Suppressor macrophage treated with lipopolysaccharide for 1 hour (primary cell): ENCODE results near the gene RBM23.
"Not testable (repeated sequence)": the region's sequence is repeated elsewhere in the genome, so short reads cannot be mapped to it uniquely, and the experiment has no call there.

Source experiments
- DNase-seq, 3 donors: peaks; one replicate each; pipeline ENCODE4 v3.0.0-alpha.2; 2020 to 2022

Gene RBM23

GRCh38 chr14:22918804-22919600, at the start of gene RBM23:
Gene RBM23 (minus strand): TSS chr14:22919149.
- peak; percentile 99 to 100 (median 100) for DNase-seq

- DNase-seq: no peak
These were observed 47.9 kb upstream of the RBM23 start for GRCh38 chr14:22966783-22967269.

GRCh38 chr14:22965916-22966782, 47.2 kb upstream of the RBM23 start:
- not testable (repeated sequence) for DNase-seq

- DNase-seq: no peak
These were observed 43.2 kb upstream of the RBM23 start for GRCh38 chr14:22962061-22962676.

DNA sequence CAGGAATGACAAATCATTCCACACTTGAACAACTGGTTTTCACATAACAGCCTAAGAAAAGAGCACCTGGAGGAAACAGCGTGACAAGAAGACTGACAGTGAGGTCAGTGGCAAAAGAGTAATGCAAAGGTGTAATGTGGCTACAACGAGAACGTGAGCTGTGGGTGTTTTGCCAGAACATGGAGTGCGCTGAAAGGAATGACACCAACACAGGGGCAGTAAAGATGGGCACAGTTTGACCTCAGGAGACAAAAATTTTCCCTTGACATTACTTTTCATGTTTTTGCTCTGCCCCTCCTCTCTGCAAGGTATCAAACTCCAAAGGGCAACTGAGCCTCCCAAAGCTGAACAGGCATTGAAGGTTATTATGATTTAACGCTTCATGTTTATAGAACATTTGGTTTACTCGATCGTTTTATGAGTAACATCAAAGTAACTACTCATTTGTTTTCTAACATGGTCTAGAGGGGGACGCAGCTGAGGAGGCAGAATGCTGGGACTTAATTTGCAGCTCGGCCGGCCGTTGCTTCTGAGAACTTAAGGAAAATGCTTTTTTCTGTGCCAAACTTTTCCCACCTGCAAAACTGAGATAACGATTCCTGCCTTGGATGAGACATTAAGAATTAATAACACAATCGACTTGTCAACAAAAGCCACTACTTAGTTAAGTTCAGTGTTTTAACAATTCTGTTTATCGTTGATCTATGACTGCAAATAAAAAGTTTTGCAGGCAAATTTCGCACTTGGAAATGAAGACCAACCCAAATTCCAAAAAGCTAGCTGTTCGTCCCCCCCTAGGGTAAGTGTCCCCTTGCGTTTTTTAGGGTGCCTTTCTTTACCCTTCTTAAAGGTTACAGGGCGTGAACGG, 37.0 kb upstream of the RBM23 start:
- DNase-seq: no peak

DNA sequence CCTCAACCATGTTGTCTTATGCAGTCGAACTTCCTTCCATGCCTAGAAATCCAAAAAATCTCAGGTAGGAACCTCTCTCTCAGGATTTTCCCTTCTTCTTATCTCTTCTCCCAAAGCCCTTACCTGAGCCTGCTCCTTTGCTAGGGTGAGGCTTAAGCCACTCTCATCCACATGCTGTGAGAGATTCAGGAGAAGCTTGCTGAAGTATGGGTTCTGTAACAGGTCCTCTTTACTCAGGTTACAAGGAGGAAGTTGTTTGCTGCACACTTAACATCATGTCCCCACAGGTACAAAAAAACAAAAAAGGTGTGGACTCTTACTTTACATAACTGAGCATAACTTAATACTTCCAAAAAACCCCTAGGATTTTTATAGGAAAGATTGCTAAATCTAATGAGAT, 33.5 kb upstream of the RBM23 start:
- DNase-seq: no peak

- peak; percentile 38 to 46 (median 43) for DNase-seq
These were observed 32.8 kb upstream of the RBM23 start for GRCh38 chr14:22951795-22952194.

- DNase-seq: no peak
These were observed 26.7 kb upstream of the RBM23 start for GRCh38 chr14:22945642-22946041.

GRCh38 chr14:22939684-22940083, 20.7 kb upstream of the RBM23 start:
- DNase-seq: no peak

- no peak for DNase-seq
These were observed 16.2 kb upstream of the RBM23 start for GRCh38 chr14:22935156-22935555.

DNA sequence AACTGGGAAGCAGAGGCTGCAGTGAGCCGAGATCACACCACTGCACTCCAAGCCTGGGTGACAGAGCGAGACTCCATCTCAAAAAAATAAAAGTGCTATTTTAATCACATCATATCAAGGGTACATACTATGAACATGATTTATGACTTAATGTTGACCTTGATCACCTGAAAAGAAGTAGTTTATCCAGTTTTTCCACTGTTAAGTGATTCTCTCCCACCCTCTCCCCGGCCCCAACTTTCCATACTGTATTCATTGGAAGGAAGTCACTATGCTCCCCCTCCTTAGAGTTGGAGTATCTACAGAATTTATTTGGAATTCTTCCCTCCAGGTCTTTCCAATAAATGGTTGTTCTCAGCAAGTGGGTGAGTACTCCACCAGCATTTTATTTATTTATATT, 13.2 kb upstream of the RBM23 start:
- no peak for DNase-seq

- no peak for DNase-seq
These were observed 11.0 kb upstream of the RBM23 start for GRCh38 chr14:22929961-22930364.

DNA sequence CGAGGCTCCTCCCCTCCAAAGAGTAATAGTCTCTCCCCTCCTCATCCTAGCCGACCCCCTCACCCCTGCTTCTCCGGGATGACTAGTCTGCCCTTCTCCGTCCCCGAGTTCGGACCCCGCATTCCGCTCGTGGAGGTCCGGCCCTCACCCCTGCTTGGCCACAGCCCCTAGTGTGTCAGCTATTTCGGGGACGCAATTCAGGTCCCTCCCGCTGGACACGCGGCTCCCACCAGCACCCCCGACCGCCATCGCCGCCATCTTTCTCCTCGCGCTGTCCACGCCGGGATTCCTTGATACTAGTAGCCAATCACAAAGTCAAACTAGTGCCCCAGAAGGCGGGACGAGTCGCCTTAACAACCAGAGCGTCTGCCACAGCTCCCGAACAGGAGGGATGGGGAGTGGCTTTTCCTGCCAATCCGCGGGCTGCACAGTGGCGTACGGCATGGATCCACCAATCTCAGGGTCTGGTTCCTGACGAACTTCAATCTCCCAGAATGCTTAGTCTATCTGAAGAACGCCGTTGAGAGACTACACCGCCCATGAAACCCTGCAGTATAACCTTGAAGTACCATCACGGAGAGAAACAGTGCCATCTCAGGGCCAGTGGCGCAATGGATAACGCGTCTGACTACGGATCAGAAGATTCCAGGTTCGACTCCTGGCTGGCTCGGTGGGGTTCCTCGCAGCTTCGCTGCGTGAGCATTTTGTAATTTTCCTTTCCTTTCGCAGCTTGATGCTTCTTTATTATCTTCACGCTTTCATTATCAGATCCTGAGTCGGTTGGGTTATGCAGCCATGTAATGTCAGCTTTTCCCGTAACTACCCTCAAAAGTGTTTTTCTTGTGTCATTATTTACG, 10.4 kb upstream of the RBM23 start, which contains the start of gene PRMT5:
Gene PRMT5, minus strand, starts transcription at position 273 of the 857 bp plus-strand sequence. Its CDS starts 15 bp downstream, at position 258.
- DNase-seq: peak; percentile 98 to 100 (median 99)

GRCh38 chr14:22928237-22929103, 9.5 kb upstream of the RBM23 start:
- no peak for DNase-seq

GRCh38 chr14:22926316-22926715, 7.4 kb upstream of the RBM23 start:
- no peak for DNase-seq

DNA sequence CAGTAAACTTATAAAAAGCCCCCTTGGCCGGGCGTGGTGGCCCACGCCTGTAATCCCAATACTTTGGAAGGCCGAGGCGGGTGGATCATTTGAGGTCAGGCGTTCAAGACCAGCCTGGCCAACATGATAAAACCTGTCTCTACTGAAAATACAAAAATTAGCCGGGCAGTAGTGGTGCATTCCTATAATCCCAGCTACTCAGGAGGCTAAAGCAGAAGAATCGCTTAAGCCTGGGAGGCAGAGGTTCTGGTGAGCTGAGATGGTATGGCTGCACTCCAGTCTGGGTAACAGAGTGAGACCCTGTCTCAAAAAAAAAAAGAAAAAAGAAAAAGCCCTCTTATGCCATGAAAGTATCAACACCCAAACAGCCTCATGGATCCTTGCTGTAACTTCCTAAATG, 6.6 kb upstream of the RBM23 start:
- DNase-seq: no peak

- no peak for DNase-seq
These were observed 4.8 kb upstream of the RBM23 start for GRCh38 chr14:22923746-22924145.

GRCh38 chr14:22922294-22922693, 3.3 kb upstream of the RBM23 start:
- DNase-seq: no peak

DNA sequence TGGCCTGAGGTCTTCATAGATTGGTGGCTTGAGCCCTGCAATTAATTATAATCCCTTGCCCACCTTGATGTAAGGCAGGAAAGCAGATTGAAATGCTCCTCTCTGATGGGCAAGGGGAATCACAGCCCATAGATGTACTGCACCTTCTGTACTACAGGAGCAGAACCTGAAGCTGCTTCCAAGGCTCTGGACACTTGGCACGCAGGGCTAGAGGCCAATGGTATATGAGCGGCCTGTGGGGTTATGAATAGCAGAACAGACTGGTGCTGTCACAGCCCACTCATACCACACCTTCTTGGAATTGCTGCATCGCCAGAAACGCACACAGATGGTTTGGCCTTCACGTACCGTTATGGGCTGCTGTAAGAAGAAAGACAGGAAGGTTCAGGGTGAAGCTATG, 1.7 kb upstream of the RBM23 start:
- DNase-seq: no peak

- DNase-seq: no peak
These were observed 612 bp upstream of the RBM23 start for GRCh38 chr14:22919601-22919921.
